ENCODE results near the gene ZDHHC5. TPM values are rescaled to one million over a fixed set of nuclear protein-coding genes. Genes with fewer than 3 reads are reported as not detected.

The ZDHHC5 gene
- total RNA-seq, 1 donor from 2014 or later: 30.3 TPM

DNA sequence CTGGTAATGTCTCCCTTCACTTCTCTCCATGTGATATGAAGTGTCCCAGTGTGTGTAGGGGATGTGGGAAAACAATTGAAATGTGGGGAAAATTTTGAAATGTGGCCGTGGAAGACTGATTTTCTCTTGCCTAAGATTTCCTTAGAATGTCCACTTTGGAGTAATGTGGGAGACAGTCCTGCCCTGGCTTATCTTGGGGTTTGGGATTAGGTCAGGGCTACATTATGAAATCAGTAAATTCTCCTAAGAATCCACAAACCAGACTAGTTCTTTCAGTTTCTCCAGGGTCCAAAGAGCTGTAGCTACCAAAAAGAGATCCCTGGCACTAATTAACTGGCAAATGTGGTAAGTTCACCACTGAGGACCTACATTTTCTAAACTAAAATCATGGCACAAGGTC is 41.0 kb upstream of the ZDHHC5 start:
- TF ChIP-seq CTCF (IDR thresholded peaks at IDR 0.05; ENCODE audit: insufficient read depth, low read length, severe bottlenecking): no peak
- DNase-seq (ENCODE audit: low read depth) (no peak), FAIRE-seq (no peak)

DNA sequence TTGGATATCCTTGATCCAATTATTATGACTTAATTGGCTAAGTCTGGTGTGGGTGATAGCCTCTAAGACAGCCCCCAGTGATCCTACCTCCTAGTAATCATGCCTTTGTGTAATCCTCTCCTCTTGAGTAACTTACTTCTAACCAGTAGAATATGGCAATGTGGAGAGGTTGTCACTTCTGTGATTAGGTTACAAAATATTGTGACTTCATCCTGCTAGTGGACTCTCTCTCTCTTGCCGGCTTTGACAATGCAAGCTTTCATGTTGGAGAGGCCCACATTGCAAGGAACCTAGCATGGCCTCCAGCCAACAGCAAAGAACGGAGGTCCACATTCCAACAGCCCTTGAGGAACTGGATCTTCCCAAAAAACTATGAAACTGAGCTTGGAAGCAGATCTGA is 37.7 kb upstream of the ZDHHC5 start:
- H3K27me3 ChIP-seq (ENCODE audit: control insufficient read depth, insufficient read depth, low read length): no peaks in the 10 kb centered on the region
- no peak overlapping the region for H3K4me3 ChIP-seq (ENCODE audit: low read depth, low read length)
- FAIRE-seq: no peak
- DNase-seq (ENCODE audit: low read depth): no peak
- TF ChIP-seq CTCF (IDR thresholded peaks at IDR 0.05; ENCODE audit: insufficient read depth, low read length, severe bottlenecking): no peak
- no peaks in the 10 kb centered on the region for H3K36me3 ChIP-seq (ENCODE audit: control insufficient read depth, insufficient read depth, low read length)

More for the DNA sequence above, 41.0 kb upstream of the ZDHHC5 start:
- no peaks in the 10 kb centered on the region for H3K27me3 ChIP-seq (ENCODE audit: control insufficient read depth, insufficient read depth, low read length)
- no peaks in the 10 kb centered on the region for H3K36me3 ChIP-seq (ENCODE audit: control insufficient read depth, insufficient read depth, low read length)
- H3K4me3 ChIP-seq (ENCODE audit: low read depth, low read length): no peak overlapping the region

DNA sequence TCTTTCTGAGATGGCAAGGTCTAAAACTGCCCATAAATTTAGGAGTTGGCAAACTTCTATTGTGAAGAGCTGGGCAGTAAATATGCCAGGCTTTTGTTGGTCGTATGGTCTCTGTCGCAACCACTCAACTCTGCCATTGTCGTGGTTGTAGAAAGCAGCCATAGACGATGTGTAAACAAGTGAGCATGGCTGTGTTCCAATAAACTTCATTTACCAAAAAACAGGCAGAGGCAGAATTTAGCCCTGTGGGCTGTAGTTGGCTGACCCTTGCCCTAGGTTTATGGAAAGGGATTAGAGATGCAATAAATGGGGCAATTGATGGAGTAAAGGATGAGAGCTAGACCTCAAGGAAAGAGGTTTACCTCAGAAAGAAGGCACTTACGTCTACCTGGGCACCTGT is 35.8 kb upstream of the ZDHHC5 start:
- no peaks in the 10 kb centered on the region for H3K27me3 ChIP-seq (ENCODE audit: control insufficient read depth, insufficient read depth, low read length)
- H3K36me3 ChIP-seq (ENCODE audit: control insufficient read depth, insufficient read depth, low read length): no peaks in the 10 kb centered on the region
- no peak for DNase-seq (ENCODE audit: low read depth)
- no peak overlapping the region for H3K4me3 ChIP-seq (ENCODE audit: low read depth, low read length)
- peak; percentile 55 for FAIRE-seq
- TF ChIP-seq CTCF (IDR thresholded peaks at IDR 0.05; ENCODE audit: insufficient read depth, low read length, severe bottlenecking): no peak

DNA sequence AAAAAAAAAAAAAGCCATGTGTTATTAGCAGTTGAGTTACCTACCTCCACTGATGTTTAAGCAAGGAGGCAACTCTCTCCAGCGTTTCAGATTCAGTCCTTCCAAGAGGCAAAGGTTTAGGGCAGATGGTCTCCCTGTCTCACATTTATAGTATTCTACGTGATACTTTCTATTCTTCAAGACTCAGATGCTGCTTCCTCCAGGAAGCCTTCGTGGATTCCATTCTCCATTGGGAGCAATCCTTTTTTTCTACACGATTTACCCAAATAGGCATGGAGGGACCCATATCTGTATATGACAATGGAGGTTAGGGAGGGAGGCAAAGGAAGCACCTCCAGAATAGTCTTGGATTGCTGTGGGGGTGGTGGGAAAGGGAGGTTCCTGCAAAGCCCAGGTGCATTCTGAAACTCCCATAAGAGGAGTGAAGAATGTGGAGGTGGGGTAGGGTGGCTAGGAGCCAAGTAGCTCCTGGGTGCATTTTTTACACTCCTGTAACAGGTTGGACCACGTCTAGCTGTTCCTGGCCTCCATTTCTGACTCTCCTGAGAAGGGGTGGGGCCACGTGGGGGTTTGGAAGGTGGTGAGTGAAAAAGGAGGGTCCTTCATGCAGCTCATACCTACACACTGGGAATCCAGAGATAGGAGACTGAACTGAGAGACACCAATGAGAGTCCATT is 34.4 kb upstream of the ZDHHC5 start:
- DNase-seq (ENCODE audit: low read depth): no peak
- FAIRE-seq: no peak

DNA sequence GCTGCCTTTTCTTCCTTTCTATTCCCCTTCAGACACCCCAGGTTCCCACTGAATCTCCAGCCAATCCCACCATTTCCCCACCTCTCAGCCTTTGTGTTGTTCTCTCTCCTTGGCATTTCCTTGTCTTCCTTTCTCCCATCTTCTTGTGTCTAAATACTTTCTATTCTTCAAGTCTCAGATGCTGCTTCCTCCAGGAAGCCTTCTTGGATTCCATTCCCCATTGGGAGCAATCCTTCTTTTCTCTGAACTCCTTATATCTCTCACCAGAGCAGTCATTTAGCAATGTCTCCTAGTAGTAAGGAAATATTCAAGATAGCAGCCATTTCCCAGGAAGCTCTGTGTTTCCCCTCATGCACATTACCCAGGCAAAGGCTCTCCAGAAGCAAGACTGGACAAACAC is 33.6 kb upstream of the ZDHHC5 start:
- FAIRE-seq (no peak), DNase-seq (ENCODE audit: low read depth) (no peak)
- no peak for TF ChIP-seq CTCF (IDR thresholded peaks at IDR 0.05; ENCODE audit: insufficient read depth, low read length, severe bottlenecking)
- no peaks in the 10 kb centered on the region for H3K27me3 ChIP-seq (ENCODE audit: control insufficient read depth, insufficient read depth, low read length)
- no peaks in the 10 kb centered on the region for H3K36me3 ChIP-seq (ENCODE audit: control insufficient read depth, insufficient read depth, low read length)
- no peak overlapping the region for H3K4me3 ChIP-seq (ENCODE audit: low read depth, low read length)

More for the DNA sequence above, 34.4 kb upstream of the ZDHHC5 start:
- Histone ChIP-seq H3K4me3 (ENCODE audit: low read depth, low read length) (no peak overlapping the region), H3K27me3 (ENCODE audit: control insufficient read depth, insufficient read depth, low read length) (no peaks in the 10 kb centered on the region), H3K36me3 (ENCODE audit: control insufficient read depth, insufficient read depth, low read length) (no peaks in the 10 kb centered on the region)
- TF ChIP-seq CTCF (IDR thresholded peaks at IDR 0.05; ENCODE audit: insufficient read depth, low read length, severe bottlenecking): no peak

DNA sequence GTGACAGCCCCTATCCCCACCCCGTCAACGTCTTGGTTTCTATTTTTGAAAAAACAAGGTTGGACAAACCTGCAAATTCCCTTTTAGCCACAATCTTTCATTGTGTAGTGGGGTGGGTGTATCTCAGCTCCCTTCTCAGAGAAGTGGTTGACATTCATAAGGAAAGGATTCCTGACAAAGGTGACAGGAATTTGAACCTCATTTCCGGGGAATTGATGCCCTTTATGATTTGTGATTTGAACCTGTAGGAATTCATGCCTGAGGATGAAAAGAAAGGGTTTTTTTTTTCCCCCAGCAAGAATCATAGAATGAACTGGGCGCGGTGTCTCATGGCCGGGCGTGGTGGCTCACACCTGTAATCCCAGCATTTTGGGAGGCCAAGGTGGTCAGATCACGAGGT is 32.7 kb upstream of the ZDHHC5 start:
- no peak for TF ChIP-seq CTCF (IDR thresholded peaks at IDR 0.05; ENCODE audit: insufficient read depth, low read length, severe bottlenecking)
- no peaks in the 10 kb centered on the region for H3K27me3 ChIP-seq (ENCODE audit: control insufficient read depth, insufficient read depth, low read length)
- no peak for DNase-seq (ENCODE audit: low read depth)
- FAIRE-seq: no peak
- no peaks in the 10 kb centered on the region for H3K36me3 ChIP-seq (ENCODE audit: control insufficient read depth, insufficient read depth, low read length)
- H3K4me3 ChIP-seq (ENCODE audit: low read depth, low read length): no peak overlapping the region
